RWPE1 (cell line): ENCODE measurements around the gene WDR46.
A peak's percentile ranks its signal among the peaks of the same experiment; 100 is the strongest.

Experiments used
- CTCF ChIA-PET: fragments of 350-600 bp; sonication (Branson Sonifier 250); formaldehyde crosslinking; extraction: SDS; loops from one replicate; lab custom pipeline; 2021; lab: Yijun Ruan, JAX
- POLR2A ChIA-PET: fragments of 400-600 bp; formaldehyde crosslinking; extraction: SDS; loops from one replicate; lab custom pipeline; 2020; ENCODE audit warnings: antibody characterized with exemption; ENCODE audit not compliant: low non-redundant PET; lab: Yijun Ruan, JAX
- DNase-seq: peaks from one replicate; pipeline ENCODE4 v3.0.0; 2012; ENCODE audit warnings: low spot score
- H3K27ac ChIP-seq: fragments of 450-650 bp; 2 replicates; pipeline ENCODE4 v1.5.1; 2017
- TF ChIP-seq, protein P1 (sequence below): fragments of 450-650 bp; conservative IDR thresholded peaks from 2 replicates; pipeline ENCODE4 v1.5.1; 2017; ENCODE audit warnings: low read depth, mild to moderate bottlenecking

Gene WDR46

DNA sequence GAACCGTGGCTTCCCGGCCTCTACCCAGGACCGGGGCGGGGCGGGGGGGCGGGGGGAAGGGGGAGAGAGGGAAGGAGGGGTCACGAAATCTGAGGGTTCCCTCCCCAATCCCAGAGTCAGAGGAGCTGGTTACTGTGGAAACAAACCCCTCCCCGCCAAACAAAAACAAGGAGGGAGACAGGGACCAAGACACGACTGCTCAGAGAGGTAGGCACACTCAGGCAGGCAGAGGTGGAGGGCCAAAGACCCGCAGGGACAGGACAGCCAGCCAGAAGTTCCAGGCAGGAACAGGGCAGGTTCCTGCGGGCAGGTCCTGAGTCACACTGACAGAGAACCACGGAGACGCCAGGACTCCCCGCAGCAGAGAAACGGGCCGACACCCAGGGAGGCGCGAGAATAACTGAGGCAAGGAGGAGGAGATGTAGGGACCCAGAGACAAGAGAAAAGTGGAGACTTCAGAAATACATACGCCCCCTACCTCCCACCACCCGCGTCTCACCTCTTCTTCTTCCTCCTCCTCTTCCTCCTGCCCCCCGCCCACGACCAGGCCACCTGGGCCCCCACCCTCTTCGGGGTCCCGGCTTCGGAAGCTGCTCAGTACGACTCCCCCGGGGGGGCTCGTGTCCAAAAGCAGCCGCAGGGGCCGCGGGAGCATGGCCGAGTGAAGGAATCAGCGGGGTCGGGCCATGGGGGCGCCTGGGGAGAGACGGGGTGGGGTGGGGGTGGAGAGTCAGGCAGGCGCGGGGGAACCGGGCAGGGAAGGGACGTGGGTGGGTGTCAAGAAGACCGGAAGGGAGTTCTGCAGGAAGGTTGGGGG lies 9.1 kb upstream of the WDR46 start:
- ChIA-PET POLR2A (interaction anchor here (1.1 to 3.6 kb wide), 2 partner anchors 9 to 21 kb away, joined by 4 to 14 read pairs; partner anchors contain the start of genes B3GALT4 and WDR46), CTCF (interaction anchor here (0.6 to 1.3 kb wide), 2 partner anchors 12 to 50 kb away, joined by 3 to 4 read pairs; no protein-coding TSS in a partner anchor)
- H3K27ac ChIP-seq, result peak overlapping the region; percentile 98
- TF ChIP-seq, protein P1, sequence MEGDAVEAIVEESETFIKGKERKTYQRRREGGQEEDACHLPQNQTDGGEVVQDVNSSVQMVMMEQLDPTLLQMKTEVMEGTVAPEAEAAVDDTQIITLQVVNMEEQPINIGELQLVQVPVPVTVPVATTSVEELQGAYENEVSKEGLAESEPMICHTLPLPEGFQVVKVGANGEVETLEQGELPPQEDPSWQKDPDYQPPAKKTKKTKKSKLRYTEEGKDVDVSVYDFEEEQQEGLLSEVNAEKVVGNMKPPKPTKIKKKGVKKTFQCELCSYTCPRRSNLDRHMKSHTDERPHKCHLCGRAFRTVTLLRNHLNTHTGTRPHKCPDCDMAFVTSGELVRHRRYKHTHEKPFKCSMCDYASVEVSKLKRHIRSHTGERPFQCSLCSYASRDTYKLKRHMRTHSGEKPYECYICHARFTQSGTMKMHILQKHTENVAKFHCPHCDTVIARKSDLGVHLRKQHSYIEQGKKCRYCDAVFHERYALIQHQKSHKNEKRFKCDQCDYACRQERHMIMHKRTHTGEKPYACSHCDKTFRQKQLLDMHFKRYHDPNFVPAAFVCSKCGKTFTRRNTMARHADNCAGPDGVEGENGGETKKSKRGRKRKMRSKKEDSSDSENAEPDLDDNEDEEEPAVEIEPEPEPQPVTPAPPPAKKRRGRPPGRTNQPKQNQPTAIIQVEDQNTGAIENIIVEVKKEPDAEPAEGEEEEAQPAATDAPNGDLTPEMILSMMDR, result no peak
- peak; percentile 93 for DNase-seq

DNA sequence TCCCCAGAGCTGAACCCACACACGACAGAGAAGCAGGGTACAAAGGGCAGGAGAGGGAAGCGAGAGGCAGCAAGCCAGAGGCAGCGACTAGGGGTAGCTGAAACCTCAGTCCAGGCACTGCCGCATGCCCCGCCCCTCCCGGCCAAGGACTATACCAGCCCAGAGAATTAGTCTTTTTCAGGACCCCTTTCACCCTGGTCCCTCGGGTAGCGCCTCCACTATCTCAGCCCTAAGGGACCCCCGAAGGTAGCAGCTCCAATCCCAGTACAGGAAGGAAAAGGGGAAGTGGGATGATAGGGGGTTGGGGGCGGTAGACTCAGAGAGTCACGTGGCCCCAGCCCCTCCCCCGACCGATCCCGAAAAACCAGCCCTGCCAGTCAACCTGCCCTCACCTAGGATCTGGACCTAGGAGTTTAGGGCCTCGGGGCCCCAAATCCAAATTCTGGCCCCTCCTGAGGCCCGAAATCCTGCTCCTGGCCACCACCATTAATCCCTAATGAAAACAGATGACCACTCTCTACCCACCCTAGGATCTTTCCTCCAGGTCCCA lies 8.4 kb upstream of the WDR46 start:
- DNase-seq, result peak; percentile 77
- H3K27ac ChIP-seq, result peak overlapping the region; percentile 98
- TF ChIP-seq, protein P1, result no peak
- CTCF ChIA-PET, result no interaction called here
- POLR2A ChIA-PET, result interaction anchor here (1.1 to 3.6 kb wide), 2 partner anchors 9 to 21 kb away, joined by 4 to 14 read pairs; partner anchors contain the start of genes B3GALT4 and WDR46

DNA sequence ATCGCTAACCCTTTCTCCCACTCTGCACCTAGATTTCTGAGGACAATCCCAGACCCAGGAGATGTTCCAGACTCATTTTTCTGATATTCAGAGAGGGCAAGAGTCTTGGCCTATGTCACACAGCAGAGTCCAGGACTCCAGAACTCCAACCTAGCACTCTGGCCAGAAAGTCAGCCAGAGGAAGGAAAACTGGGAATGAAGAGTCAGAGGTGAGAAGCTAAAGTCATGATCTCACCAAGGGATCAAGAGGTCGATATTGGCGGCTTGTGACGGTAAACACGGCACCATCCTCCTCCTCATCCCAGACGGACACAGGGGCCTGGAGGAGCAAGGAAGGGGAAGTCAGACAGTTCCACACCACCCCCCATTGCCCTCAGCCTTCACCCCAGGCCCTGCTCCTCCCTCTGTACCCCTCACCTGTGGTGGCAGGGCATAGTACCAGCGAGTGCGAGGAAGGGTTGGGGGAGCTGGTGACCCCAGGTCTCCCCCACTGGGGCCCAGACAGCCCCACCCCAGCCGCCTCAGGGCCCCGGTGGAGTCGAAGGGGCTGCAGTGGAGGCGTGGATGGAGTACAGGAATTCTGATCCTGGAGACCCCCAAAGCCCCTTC lies 7.9 kb upstream of the WDR46 start:
- ChIA-PET CTCF (no interaction called here), POLR2A (interaction anchor here (1.1 to 3.6 kb wide), 2 partner anchors 8 to 20 kb away, joined by 4 to 14 read pairs; partner anchors contain the start of genes B3GALT4 and WDR46)
- TF ChIP-seq, protein P1, result no peak
- no peak for DNase-seq
- peak overlapping the region; percentile 98 for H3K27ac ChIP-seq

DNA sequence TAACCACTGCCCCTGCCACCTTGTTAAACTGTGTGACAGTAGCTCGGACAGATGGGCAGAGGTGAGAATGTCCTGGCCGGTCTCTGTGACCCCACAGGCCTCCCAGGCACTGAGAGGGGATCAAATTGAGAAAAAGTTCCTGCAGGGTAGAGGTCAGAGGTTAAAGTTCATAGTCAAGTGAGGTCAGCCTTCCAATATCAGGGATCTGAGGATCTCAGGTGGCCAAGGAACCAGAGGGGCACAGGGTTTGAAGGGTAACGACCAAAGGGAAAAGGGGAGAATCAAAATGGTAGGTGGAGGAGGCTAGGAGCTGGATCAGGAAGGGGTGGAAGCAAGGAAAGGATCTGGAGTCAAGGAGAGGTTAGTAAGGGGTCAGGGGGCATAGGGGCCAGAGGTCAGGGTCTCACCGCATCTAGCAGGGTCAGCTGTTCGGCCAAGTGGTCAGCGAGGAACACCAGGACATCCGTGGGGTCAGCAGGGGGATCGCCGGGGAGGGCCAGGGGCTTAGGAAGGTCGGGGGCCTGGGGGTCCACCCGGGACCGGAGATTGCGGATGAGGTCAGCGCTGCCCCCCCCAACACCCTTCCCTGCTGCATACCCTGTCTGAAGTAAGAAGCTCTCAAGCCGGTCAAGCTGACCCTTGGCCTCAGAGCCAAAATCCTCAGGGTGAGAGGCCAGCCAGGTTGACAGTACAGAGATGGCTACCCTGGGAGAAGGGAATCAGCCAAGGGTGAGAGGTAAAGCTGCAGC lies 6.8 kb upstream of the WDR46 start:
- peak overlapping the region; percentile 98 for H3K27ac ChIP-seq
- TF ChIP-seq, protein P1, result no peak
- ChIA-PET POLR2A (no interaction called here), CTCF (no interaction called here)
- no peak for DNase-seq

DNA sequence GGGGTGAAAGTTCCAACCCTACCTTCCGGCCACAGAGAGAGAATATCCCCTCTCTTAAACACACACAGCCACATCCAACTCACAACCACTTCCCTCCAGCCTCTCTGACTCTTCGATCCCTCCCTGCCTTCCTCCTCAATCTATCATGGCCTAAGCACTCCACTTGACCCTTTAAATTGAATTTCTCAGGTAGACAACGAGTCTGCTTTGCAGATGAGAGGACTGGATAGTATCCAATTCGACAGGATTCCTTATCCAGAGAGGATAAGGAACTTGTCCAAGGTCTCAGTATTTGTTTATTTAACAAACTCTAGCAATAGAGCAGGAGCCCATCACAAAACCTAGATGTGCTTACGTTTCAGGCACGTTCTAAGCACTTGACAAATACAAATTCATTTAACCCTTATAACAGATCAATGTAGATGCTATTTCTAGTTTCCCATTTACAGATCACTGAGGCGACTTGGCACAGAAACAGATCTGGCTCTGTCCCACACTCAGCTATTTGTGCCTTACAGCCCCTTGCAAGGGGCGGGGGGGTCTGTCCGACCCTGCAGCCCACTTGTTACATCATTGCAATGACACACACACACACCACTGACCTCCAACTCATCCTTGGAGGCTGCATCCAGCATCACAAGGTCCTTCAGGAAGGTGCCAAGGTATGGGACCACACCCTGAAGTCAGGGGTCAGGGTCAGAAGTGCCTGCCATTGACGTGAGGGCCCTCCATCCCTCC lies 5.2 kb upstream of the WDR46 start:
- peak overlapping the region; percentile 39 for H3K27ac ChIP-seq
- TF ChIP-seq, protein P1, result no peak
- CTCF ChIA-PET, result no interaction called here
- POLR2A ChIA-PET, result no interaction called here
- no peak for DNase-seq
